ENCODE measurements around the gene NUDT16L1. TPM values are rescaled to one million over a fixed set of nuclear protein-coding genes. Genes with fewer than 3 reads are reported as not detected.

NUDT16L1 gene
- total RNA-seq, 2 experiments from 2014 or later: 22.3 to 25.6 TPM

GRCh38 chr16:4678596-4678995 is 14.8 kb upstream of the NUDT16L1 start:
- TF ChIP-seq, protein P1, sequence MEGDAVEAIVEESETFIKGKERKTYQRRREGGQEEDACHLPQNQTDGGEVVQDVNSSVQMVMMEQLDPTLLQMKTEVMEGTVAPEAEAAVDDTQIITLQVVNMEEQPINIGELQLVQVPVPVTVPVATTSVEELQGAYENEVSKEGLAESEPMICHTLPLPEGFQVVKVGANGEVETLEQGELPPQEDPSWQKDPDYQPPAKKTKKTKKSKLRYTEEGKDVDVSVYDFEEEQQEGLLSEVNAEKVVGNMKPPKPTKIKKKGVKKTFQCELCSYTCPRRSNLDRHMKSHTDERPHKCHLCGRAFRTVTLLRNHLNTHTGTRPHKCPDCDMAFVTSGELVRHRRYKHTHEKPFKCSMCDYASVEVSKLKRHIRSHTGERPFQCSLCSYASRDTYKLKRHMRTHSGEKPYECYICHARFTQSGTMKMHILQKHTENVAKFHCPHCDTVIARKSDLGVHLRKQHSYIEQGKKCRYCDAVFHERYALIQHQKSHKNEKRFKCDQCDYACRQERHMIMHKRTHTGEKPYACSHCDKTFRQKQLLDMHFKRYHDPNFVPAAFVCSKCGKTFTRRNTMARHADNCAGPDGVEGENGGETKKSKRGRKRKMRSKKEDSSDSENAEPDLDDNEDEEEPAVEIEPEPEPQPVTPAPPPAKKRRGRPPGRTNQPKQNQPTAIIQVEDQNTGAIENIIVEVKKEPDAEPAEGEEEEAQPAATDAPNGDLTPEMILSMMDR (IDR thresholded peaks at IDR 0.05): no peak
- ATAC-seq: no peak
- no peak overlapping the region for H3K4me3 Mint-ChIP-seq
- ChIA-PET CTCF (interaction anchor here (1.1 kb wide), 1 partner anchor 29 kb away, joined by 3 read pairs; no protein-coding TSS in a partner anchor), POLR2A (interaction anchor here (0.6 kb wide), 1 partner anchor 138 kb away, joined by 6 read pairs; no protein-coding TSS in a partner anchor)
- no peaks in the 10 kb centered on the region for H3K9me3 Mint-ChIP-seq
- H3K27me3 Mint-ChIP-seq: no peaks in the 10 kb centered on the region
- intact Hi-C loops (cut with micrococcal nuclease): no loop called here
- H3K27ac Mint-ChIP-seq: peak overlapping the region; percentile 52
- H3K4me1 Mint-ChIP-seq (ENCODE audit: low read depth): peaks cover 42% of the 10 kb centered on the region
- DNase-seq: no peak
- peaks cover 23% of the 10 kb centered on the region for H3K36me3 Mint-ChIP-seq (ENCODE audit: low read depth)

DNA sequence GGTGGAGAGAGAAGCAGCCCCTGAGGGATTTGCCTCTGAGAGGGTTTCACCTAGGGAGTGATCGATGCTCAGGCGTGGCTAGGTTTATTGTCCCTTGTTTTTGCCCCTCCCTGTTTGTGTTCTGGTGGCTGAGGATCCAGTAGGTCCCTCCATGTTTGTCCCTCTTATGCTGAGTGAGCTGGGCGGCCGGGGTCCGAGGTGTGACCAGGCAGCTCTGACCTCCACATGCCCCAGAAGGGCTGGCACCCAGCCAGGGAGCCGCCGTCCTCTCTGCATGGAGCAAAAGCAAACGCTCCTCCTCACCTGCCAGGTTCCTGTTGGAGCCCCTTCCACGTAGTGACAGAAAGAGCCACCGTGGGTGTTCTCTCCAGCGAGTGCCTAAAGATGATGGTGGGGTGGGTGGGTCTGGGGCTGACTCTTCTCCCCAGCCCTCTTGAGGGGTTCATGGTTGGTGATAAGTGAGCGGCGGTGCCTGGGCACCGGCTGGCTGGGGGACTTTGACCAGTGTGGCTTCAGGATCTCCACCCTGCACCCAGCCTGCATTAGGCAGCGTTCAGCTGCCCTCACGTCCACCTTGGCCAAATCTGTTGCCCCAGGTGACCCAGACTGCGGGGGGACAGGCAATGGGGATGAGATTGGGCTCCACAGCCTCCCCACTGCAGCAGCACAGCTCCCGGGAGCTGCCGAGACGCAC is 14.1 kb upstream of the NUDT16L1 start:
- no peak for DNase-seq
- POLR2A ChIA-PET: interaction anchor here (0.6 kb wide), 1 partner anchor 139 kb away, joined by 6 read pairs; no protein-coding TSS in a partner anchor
- intact Hi-C loops (cut with micrococcal nuclease): no loop called here

DNA sequence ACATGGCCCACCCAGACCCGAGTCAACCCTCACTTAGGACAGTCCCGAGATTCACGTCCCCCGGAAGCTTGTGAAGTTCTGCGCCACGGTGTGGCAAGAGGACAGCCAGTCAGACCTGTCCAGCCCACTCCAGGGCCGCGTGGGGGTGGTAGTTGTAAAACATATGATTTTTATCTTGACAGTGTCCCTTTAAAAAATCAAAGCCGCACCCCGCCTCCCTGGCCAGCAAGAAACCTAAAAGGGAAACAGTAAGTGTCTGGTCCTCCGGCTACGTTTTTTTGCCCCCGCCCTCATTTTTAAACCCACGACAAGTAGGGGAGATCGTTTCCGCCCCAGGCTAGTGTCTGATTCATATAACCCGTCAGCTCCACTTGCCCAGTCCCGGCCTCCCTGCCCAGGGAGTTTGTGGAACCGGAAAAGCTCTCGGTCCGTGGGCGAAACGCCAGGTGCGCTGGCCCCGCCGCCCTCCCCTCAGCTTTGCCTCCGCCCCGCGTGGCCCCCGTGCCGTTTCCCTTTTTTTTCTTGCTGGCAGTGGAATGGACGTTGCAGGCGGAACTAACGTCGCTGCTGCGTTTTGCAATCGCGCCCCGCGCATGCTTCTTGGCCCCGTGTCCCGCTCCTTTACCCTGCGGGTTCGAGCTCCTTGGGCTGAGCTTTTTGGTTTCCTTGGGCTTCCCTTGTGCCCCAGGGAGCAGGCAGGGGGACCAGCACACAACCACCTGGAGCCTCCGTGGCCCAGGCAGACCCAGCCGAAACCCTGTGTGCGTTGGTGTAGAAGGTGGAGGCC is 13.3 kb upstream of the NUDT16L1 start:
- no peaks in the 10 kb centered on the region for H3K27me3 Mint-ChIP-seq
- H3K9me3 Mint-ChIP-seq: no peaks in the 10 kb centered on the region
- peaks cover 22% of the 10 kb centered on the region for H3K36me3 Mint-ChIP-seq (ENCODE audit: low read depth)
- ChIA-PET POLR2A (interaction anchor here (0.8 to 2.2 kb wide), 2 partner anchors 11 to 15 kb away, joined by 3 to 10 read pairs; partner anchors contain the start of gene NUDT16L1), CTCF (interaction anchor here (1.1 kb wide), 1 partner anchor 30 kb away, joined by 3 read pairs; no protein-coding TSS in a partner anchor)
- H3K27ac Mint-ChIP-seq: peak overlapping the region; percentile 24
- intact Hi-C loops (cut with micrococcal nuclease): no loop called here
- ATAC-seq: no peak
- peak; percentile 28 for DNase-seq
- TF ChIP-seq, protein P1 (IDR thresholded peaks at IDR 0.05): no peak
- peaks cover 42% of the 10 kb centered on the region for H3K4me1 Mint-ChIP-seq (ENCODE audit: low read depth)
- H3K4me3 Mint-ChIP-seq: peak overlapping the region; percentile 7

More for the DNA sequence above, 14.1 kb upstream of the NUDT16L1 start:
- ATAC-seq: no peak
- H3K4me3 Mint-ChIP-seq: no peak overlapping the region
- TF ChIP-seq, protein P1 (IDR thresholded peaks at IDR 0.05): no peak
- peak overlapping the region; percentile 24 for H3K27ac Mint-ChIP-seq
- H3K36me3 Mint-ChIP-seq (ENCODE audit: low read depth): peaks cover 22% of the 10 kb centered on the region
- CTCF ChIA-PET: interaction anchor here (1.1 kb wide), 1 partner anchor 30 kb away, joined by 3 read pairs; no protein-coding TSS in a partner anchor
- H3K4me1 Mint-ChIP-seq (ENCODE audit: low read depth): peaks cover 42% of the 10 kb centered on the region
- H3K9me3 Mint-ChIP-seq: no peaks in the 10 kb centered on the region
- no peaks in the 10 kb centered on the region for H3K27me3 Mint-ChIP-seq

DNA sequence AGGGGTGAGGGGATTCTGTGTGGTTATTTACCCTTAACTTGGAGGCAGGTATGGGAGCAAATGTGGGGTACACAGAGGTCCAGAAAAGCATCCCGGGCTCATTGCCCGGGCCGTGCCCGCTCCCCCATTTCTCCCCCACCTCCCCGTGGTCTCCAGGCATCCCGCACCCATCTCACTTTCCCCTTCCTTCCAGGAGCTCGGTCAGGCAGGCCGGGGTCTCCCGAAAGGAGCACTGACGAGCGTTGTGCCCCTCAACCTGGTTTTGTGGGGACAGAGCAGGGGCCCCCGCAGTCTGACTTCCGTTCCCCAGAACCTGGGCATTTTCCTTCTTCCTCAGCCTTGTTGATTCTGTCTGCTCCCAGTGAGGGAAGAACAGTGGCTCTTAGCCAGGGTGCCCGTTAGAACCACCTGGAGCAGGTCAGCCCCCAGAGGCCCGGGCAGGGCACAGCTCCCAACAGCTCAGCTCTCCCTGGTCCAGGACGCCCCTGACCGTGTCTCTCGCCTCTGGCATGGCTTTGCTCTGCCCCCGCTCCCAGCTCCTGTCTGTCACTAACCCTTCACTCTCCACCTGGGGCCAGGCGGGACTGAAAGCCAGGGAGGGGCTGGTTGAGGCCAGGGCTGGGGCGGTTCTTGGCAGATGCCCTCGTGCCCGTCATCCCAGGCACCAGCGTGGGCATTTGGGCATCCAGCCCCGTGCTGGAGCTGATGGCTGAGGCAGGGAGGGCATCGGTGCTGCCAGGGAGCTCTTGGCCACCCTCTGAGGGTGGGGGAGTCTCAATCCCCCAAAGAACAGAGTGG is 12.5 kb upstream of the NUDT16L1 start:
- intact Hi-C loops (cut with micrococcal nuclease): no loop called here
- H3K9me3 Mint-ChIP-seq: no peaks in the 10 kb centered on the region
- ChIA-PET POLR2A (interaction anchor here (0.8 to 2.2 kb wide), 2 partner anchors 11 to 14 kb away, joined by 3 to 10 read pairs; partner anchors contain the start of gene NUDT16L1), CTCF (no interaction called here)
- no peaks in the 10 kb centered on the region for H3K27me3 Mint-ChIP-seq
- H3K36me3 Mint-ChIP-seq (ENCODE audit: low read depth): peaks cover 22% of the 10 kb centered on the region
- peaks cover 36% of the 10 kb centered on the region for H3K4me1 Mint-ChIP-seq (ENCODE audit: low read depth)
- peak overlapping the region; percentile 46 for H3K4me3 Mint-ChIP-seq
- ATAC-seq: no peak
- TF ChIP-seq, protein P1 (IDR thresholded peaks at IDR 0.05): no peak
- no peak overlapping the region for H3K27ac Mint-ChIP-seq
- no peak for DNase-seq

Data from activated CD8-positive, alpha-beta T cell treated with anti-CD3 and anti-CD28 coated beads for 36 hours (primary cell).